Measurements from ENCODE around the gene PSMD1.

DNA sequence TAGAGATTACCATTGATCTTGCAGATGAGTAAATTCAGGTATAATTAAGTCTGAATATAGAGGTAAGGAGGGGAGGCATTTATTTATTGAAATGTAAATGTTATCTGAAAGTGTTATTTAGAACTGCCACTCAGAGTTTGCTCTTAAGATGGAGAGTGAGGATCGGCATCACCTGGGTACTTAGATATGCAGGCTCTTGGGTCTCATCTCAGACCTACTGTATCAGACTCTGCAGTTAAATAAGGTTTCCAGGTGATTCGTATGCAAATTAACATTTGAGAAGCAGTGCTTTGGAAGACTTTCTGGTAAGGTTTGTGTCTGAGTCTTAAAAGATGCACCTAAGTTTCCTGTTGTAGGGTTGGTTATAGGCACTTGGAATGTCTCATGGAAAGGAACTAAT, 59.0 kb downstream of the PSMD1 start:
- no peak for TF ChIP-seq GATA2 (IDR thresholded peaks at IDR 0.05; ENCODE audit: low read depth, low read length)
- no peak for TF ChIP-seq GATA3 (IDR thresholded peaks at IDR 0.05; ENCODE audit: low read depth, low read length)

All from SH-SY5Y (cell line).